BJ (cell line): ENCODE measurements around the gene TMC5. TPM values are rescaled to one million over a fixed set of nuclear protein-coding genes. Genes with fewer than 3 reads are reported as not detected.

Experiments
- CTCF ChIA-PET: fragments of 350-600 bp; formaldehyde crosslinking; extraction: SDS; loops from one replicate; lab custom pipeline; 2021; ENCODE audit warnings: antibody characterized with exemption, inconsistent platforms; lab: Yijun Ruan, JAX
- POLR2A ChIA-PET: fragments of 300-600 bp; sonication (Branson Sonifier 250); formaldehyde crosslinking; extraction: SDS; loops from one replicate; lab custom pipeline; 2021; ENCODE audit warnings: antibody characterized with exemption; lab: Charles Lee
- DNase-seq: peaks from one replicate; pipeline ENCODE4 v3.0.0-alpha.2; 2011; ENCODE audit warnings: low read depth
- H3K27me3 ChIP-seq: 2 replicates; pipeline ENCODE4 v1.6.0; 2011; ENCODE audit warnings: low read length; ENCODE audit not compliant: control insufficient read depth, insufficient read depth
- H3K36me3 ChIP-seq: 2 replicates; pipeline ENCODE4 v1.5.1; 2011; ENCODE audit warnings: low read length; ENCODE audit not compliant: control insufficient read depth, insufficient read depth
- H3K4me3 ChIP-seq: 2 replicates; pipeline ENCODE4 v1.5.1; 2011; ENCODE audit warnings: low read depth, mild to moderate bottlenecking, control low read depth, low read length
- CTCF ChIP-seq: IDR thresholded peaks from 2 replicates; pipeline ENCODE4 v1.5.1; 2011; ENCODE audit warnings: low read depth, mild to moderate bottlenecking, control low read depth, inconsistent platforms, low read length, moderate library complexity; ENCODE audit not compliant: insufficient read depth
- polyA plus RNA-seq: library from polyadenylated mRNA; depleted of rRNA; stranded (reverse); fragments of >200 nt; gene quantifications from 2 replicates; pipeline ENCODE4 v1.2.3, GENCODE V29; 2011

The TMC5 gene
- polyA plus RNA-seq, 1 experiment, result not detected

- H3K4me3 ChIP-seq, result peak within 1 kb of the TSS; percentile 94
- H3K27me3 ChIP-seq, result no peaks in the 10 kb centered on the region
- POLR2A ChIA-PET, result no interaction called here
- TF ChIP-seq CTCF, result peak; percentile 63
- CTCF ChIA-PET, result interaction anchor here (0.7 to 1.2 kb wide), 2 partner anchors 11 to 19 kb away, joined by 3 read pairs; no protein-coding TSS in a partner anchor
- no peaks in the 10 kb centered on the region; the same call in 1 of the 2 replicates for H3K36me3 ChIP-seq
- no peak for DNase-seq
Observed at GRCh38 chr16:19521471-19522396, 104.1 kb downstream of the TMC5 start, which contains the start of gene GDE1. TSS of gene GDE1 (minus strand) at chr16:19522098. CDS start at chr16:19521964, 134 bp downstream.

GRCh38 chr16:19522397-19522732 lies 104.7 kb downstream of the TMC5 start:
- Histone ChIP-seq H3K36me3 (no peaks in the 10 kb centered on the region), H3K4me3 (no peak overlapping the region), H3K27me3 (no peaks in the 10 kb centered on the region)
- POLR2A ChIA-PET, result no interaction called here
- CTCF ChIA-PET, result no interaction called here
- TF ChIP-seq CTCF, result no peak
- DNase-seq, result no peak

- Histone ChIP-seq H3K27me3 (no peaks in the 10 kb centered on the region), H3K4me3 (no peak overlapping the region), H3K36me3 (no peaks in the 10 kb centered on the region)
- ChIA-PET POLR2A (no interaction called here), CTCF (no interaction called here)
- TF ChIP-seq CTCF, result no peak
- no peak for DNase-seq
Observed at GRCh38 chr16:19522760-19523159, 105.1 kb downstream of the TMC5 start.

- no peak for TF ChIP-seq CTCF
- POLR2A ChIA-PET, result no interaction called here
- no peaks in the 10 kb centered on the region for H3K27me3 ChIP-seq
- no peak overlapping the region for H3K4me3 ChIP-seq
- DNase-seq, result no peak
- no peaks in the 10 kb centered on the region for H3K36me3 ChIP-seq
- CTCF ChIA-PET, result interaction anchor here (1.5 kb wide), 1 partner anchor 21 kb away, joined by 4 read pairs; no protein-coding TSS in a partner anchor
Observed at GRCh38 chr16:19523184-19523558, 105.5 kb downstream of the TMC5 start.

GRCh38 chr16:19523559-19524355 lies 106.1 kb downstream of the TMC5 start, which contains the start of gene CCP110:
TSS of gene CCP110 (plus strand) at chr16:19523942. CDS start at chr16:19527882, 3,940 bp downstream.
- Histone ChIP-seq H3K27me3 (no peaks in the 10 kb centered on the region), H3K36me3 (peaks cover 4% of the 10 kb centered on the region), H3K4me3 (peak within 1 kb of the TSS; percentile 90)
- no peak for TF ChIP-seq CTCF
- POLR2A ChIA-PET, result interaction anchor here (0.5 kb wide), 2 partner anchors 32 to 402 kb away, joined by 3 to 13 read pairs; partner anchors contain the start of gene VPS35L
- CTCF ChIA-PET, result interaction anchor here (1.3 to 1.6 kb wide), 3 partner anchors 16 to 363 kb away, joined by 4 read pairs; no protein-coding TSS in a partner anchor
- peak; percentile 77 for DNase-seq
